GM12878 (cell line): ENCODE results near the gene CABYR. TPM values are rescaled to one million over a fixed set of nuclear protein-coding genes. Genes with fewer than 3 reads are reported as not detected.

Experiments
- ATAC-seq: fragments of 200-7000 bp; cut with Tn5 transposase; 3 replicates; pipeline ENCODE4 v1.9.1; 2020; ENCODE audit warnings: mild to moderate bottlenecking, moderate library complexity
- BruUV-seq: library from RNA; stranded (reverse); fragments of 400-500 nt; replicated peaks from 2 replicates; lab custom pipeline; 2021; lab: Mats Ljungman, UMichigan
- CTCF ChIA-PET: fragments of 300-600 bp; sonication (Branson Sonifier 250); formaldehyde crosslinking; extraction: SDS; loops from one replicate; lab custom pipeline; 2021; ENCODE audit warnings: inconsistent platforms; lab: Yijun Ruan, JAX
- POLR2A ChIA-PET: fragments of 350-600 bp; formaldehyde crosslinking; extraction: SDS; loops from one replicate; lab custom pipeline; 2021; ENCODE audit warnings: inconsistent platforms; lab: Charles Lee
- RAD21 ChIA-PET: fragments of 300-600 bp; sonication (Branson Sonifier 250); formaldehyde crosslinking; loops from one replicate; lab custom pipeline; 2023; ENCODE audit warnings: antibody characterized with exemption; ENCODE audit not compliant: unreplicated experiment; lab: Charles Lee
- SMC1A ChIA-PET: fragments of 300-600 bp; sonication (Branson Sonifier 250); formaldehyde crosslinking; loops from one replicate; lab custom pipeline; 2023; ENCODE audit not compliant: unreplicated experiment, uncharacterized antibody; lab: Charles Lee
- DNase-seq: peaks from one replicate; pipeline ENCODE4 v3.0.0-alpha.2; 2011; ENCODE audit warnings: low read depth, low spot score
- FAIRE-seq: peaks from 3 replicates; lab custom pipeline; 2011; peaks lifted over from hg19 to GRCh38; lab: Jason Lieb, UNC
- H2AFZ ChIP-seq: 2 replicates; pipeline ENCODE4 v1.6.0; 2011; ENCODE audit warnings: low read depth, low read length, control low read depth; ENCODE audit not compliant: control insufficient read depth
- H3K27ac ChIP-seq: 2 replicates; pipeline ENCODE4 v1.5.1; 2011; ENCODE audit warnings: control low read depth; ENCODE audit not compliant: control insufficient read depth, insufficient read depth
- H3K27me3 ChIP-seq, 2 experiments: replicated peaks in 1 of 2; 2 replicates each; pipeline versions ENCODE4 v1.6.0 to v1.6.1; 2011; ENCODE audit warnings: low read length in 1 of 2; ENCODE audit not compliant: control insufficient read depth in 2 of 2, insufficient read depth in 2 of 2
- H3K36me3 ChIP-seq, 2 experiments: 2 replicates each; pipeline ENCODE4 v1.5.1; 2011; ENCODE audit warnings: low read length in 1 of 2; ENCODE audit not compliant: control insufficient read depth in 2 of 2, insufficient read depth in 2 of 2
- H3K4me1 ChIP-seq: 2 replicates; pipeline ENCODE4 v1.6.1; 2011; ENCODE audit warnings: mild to moderate bottlenecking, low read length, moderate library complexity, mixed read lengths; ENCODE audit not compliant: control insufficient read depth, insufficient read depth
- H3K4me2 ChIP-seq: 2 replicates; pipeline ENCODE4 v1.6.0; 2011; ENCODE audit warnings: control low read depth; ENCODE audit not compliant: control insufficient read depth, insufficient read depth
- H3K4me3 ChIP-seq: fragments of 200-600 bp; sonication (generic); 2 replicates; pipeline ENCODE4 v1.5.1; 2016
- H3K79me2 ChIP-seq: 2 replicates; pipeline ENCODE4 v1.6.0; 2011; ENCODE audit warnings: low read length; ENCODE audit not compliant: control insufficient read depth, insufficient read depth
- H3K9ac ChIP-seq: 2 replicates; pipeline ENCODE4 v1.8.0; 2011; ENCODE audit warnings: low read length, control low read depth, mixed read lengths; ENCODE audit not compliant: control insufficient read depth, insufficient read depth
- H3K9me3 ChIP-seq: replicated peaks from 3 replicates; pipeline ENCODE4 v1.5.1; 2011; ENCODE audit warnings: mild to moderate bottlenecking, low read length; ENCODE audit not compliant: control insufficient read depth, insufficient read depth
- H4K20me1 ChIP-seq: 2 replicates; pipeline ENCODE4 v1.6.0; 2011; ENCODE audit not compliant: control insufficient read depth, insufficient read depth
- CREB1 ChIP-seq: IDR thresholded peaks from 2 replicates; pipeline ENCODE4 v1.6.1; 2012; ENCODE audit warnings: low read depth, mild to moderate bottlenecking, inconsistent platforms
- DPF2 ChIP-seq: fragments of 450-650 bp; IDR thresholded peaks from 2 replicates; pipeline ENCODE4 v1.6.1; 2017; ENCODE audit warnings: mild to moderate bottlenecking
- ETV6 ChIP-seq, 2 experiments: fragments of 450-650 bp in 1 of 2; IDR thresholded peaks in 1 of 2; conservative IDR thresholded peaks in 1 of 2; 2 replicates each; pipeline ENCODE4 v1.6.1; 2014; ENCODE audit warnings: antibody characterized with exemption in 1 of 2, borderline replicate concordance in 1 of 2, low read depth in 1 of 2, mild to moderate bottlenecking in 1 of 2, moderate library complexity in 1 of 2
- ZNF24 ChIP-seq: fragments of 450-650 bp; IDR thresholded peaks from 2 replicates; pipeline ENCODE4 v1.6.1; 2017; ENCODE audit warnings: antibody characterized with exemption, mild to moderate bottlenecking
- ZNF687 ChIP-seq: fragments of 450-650 bp; IDR thresholded peaks from 2 replicates; pipeline ENCODE4 v1.6.1; 2017; ENCODE audit warnings: mild to moderate bottlenecking, moderate library complexity
- WGBS: methylation state at CpG from one replicate; pipeline ENCODE4 v1.1.6; 2016; ENCODE audit warnings: low lambda C conversion rate; ENCODE audit not compliant: insufficient replicate concordance, insufficient coverage; ENCODE audit errors: missing lambda C conversion rate; 5-methylcytosine and 5-hydroxymethylcytosine counted together
- in situ Hi-C: fragments of 300-500 bp; cut with MboI; formaldehyde crosslinking; loops from 9 replicates; pipeline ENCODE4 v1.14.3; 2018; ENCODE audit warnings: mixed read lengths
- intact Hi-C: fragments of 100-400 bp; cut with micrococcal nuclease; formaldehyde crosslinking; loops from one replicate; pipeline ENCODE4 v1.14.2; 2022; ENCODE audit not compliant: unreplicated experiment
- polyA plus RNA-seq, 11 experiments: library from polyadenylated mRNA; depleted of rRNA in 4 of 11; unstranded in 6 of 11; stranded (reverse) in 5 of 11; fragments of >200 nt; fragmentation: Nextera tagmentation in 4 of 11; fragmentation: Illumina TruSeq in 1 of 11; extraction: Ambion mirVana in 4 of 11; extraction: Trizol in 1 of 11; gene quantifications; 1 replicate in 1 of 11; 2 replicates in 10 of 11; pipeline versions ENCODE4 v1.2.1 to v1.2.3, GENCODE V29; 2011 to 2016; ENCODE audit warnings: inconsistent platforms in 2 of 11, missing spikeins in 2 of 11, low read depth in 1 of 11
- total RNA-seq, 4 experiments: library from RNA; depleted of rRNA in 3 of 4; stranded (reverse); fragments of >200 nt in 3 of 4; fragmentation: Illumina TruSeq in 1 of 4; extraction: Trizol in 1 of 4; gene quantifications; 2 replicates each; pipeline versions ENCODE4 v1.2.1 to v1.2.3, GENCODE V29; 2013 to 2021
- TF ChIP-seq, protein P1 (sequence below): fragments of 450-650 bp; IDR thresholded peaks from 2 replicates; pipeline ENCODE4 v1.6.1; 2016; ENCODE audit warnings: mild to moderate bottlenecking, moderate library complexity, borderline replicate concordance

The CABYR gene
- total and polyA plus RNA-seq, 10 of the 15 experiments (the other 5 are each of a cell fraction or from before 2014, with no cell fraction given) = 0.29 to 2.8 (median 1.7) TPM

GRCh38 chr18:24127735-24128134 lies 11.1 kb upstream of the CABYR start:
- in situ Hi-C loops = loop anchor here (10.0 kb wide), 1 partner anchor 503 kb away; no protein-coding TSS in a partner anchor
- BruUV-seq = no TSS peak
- peaks cover 0 to 6% of the 10 kb centered on the region in 2 experiments; a peak in 2 of 4 replicates for H3K36me3 ChIP-seq
- H3K4me1 ChIP-seq = no peaks in the 10 kb centered on the region
- H3K27ac ChIP-seq = no peak overlapping the region
- DNase-seq (no peak), FAIRE-seq (no peak), ATAC-seq (no peak)
- H3K9ac ChIP-seq = no peak overlapping the region
- 54% methylated on average over 3 of the region's 3 CpGs for WGBS
- no peaks in the 10 kb centered on the region for H4K20me1 ChIP-seq
- ChIA-PET SMC1A (no interaction called here), POLR2A (no interaction called here), RAD21 (no interaction called here), CTCF (interaction anchor here (1.1 kb wide), 1 partner anchor 49 kb away, joined by 4 read pairs; no protein-coding TSS in a partner anchor)
- H3K27me3 ChIP-seq = no peaks in the 10 kb centered on the region
- intact Hi-C loops = no loop called here
- H3K4me2 ChIP-seq = no peak overlapping the region
- H3K9me3 ChIP-seq = no peaks in the 10 kb centered on the region
- no peak overlapping the region for H2AFZ ChIP-seq
- no peaks in the 10 kb centered on the region for H3K79me2 ChIP-seq
- TF ChIP-seq CREB1 = no peak
- no peak for TF ChIP-seq ETV6 (conservative IDR thresholded peaks at IDR 0.05 in 1 of 2, IDR thresholded peaks at IDR 0.05 in 1 of 2; ENCODE audit: borderline replicate concordance in 1 of 2, low read depth in 1 of 2)
- no peak for TF ChIP-seq ZNF24
- TF ChIP-seq DPF2 = no peak
- TF ChIP-seq, protein P1, sequence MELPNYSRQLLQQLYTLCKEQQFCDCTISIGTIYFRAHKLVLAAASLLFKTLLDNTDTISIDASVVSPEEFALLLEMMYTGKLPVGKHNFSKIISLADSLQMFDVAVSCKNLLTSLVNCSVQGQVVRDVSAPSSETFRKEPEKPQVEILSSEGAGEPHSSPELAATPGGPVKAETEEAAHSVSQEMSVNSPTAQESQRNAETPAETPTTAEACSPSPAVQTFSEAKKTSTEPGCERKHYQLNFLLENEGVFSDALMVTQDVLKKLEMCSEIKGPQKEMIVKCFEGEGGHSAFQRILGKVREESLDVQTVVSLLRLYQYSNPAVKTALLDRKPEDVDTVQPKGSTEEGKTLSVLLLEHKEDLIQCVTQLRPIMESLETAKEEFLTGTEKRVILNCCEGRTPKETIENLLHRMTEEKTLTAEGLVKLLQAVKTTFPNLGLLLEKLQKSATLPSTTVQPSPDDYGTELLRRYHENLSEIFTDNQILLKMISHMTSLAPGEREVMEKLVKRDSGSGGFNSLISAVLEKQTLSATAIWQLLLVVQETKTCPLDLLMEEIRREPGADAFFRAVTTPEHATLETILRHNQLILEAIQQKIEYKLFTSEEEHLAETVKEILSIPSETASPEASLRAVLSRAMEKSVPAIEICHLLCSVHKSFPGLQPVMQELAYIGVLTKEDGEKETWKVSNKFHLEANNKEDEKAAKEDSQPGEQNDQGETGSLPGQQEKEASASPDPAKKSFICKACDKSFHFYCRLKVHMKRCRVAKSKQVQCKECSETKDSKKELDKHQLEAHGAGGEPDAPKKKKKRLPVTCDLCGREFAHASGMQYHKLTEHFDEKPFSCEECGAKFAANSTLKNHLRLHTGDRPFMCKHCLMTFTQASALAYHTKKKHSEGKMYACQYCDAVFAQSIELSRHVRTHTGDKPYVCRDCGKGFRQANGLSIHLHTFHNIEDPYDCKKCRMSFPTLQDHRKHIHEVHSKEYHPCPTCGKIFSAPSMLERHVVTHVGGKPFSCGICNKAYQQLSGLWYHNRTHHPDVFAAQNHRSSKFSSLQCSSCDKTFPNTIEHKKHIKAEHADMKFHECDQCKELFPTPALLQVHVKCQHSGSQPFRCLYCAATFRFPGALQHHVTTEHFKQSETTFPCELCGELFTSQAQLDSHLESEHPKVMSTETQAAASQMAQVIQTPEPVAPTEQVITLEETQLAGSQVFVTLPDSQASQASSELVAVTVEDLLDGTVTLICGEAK = no peak
- no peak for TF ChIP-seq ZNF687
- no peak overlapping the region for H3K4me3 ChIP-seq
